OCI-LY7 (cell line): ENCODE measurements around the gene TMEM54. TPM values are rescaled to one million over a fixed set of nuclear protein-coding genes. Genes with fewer than 3 reads are reported as not detected.

ENCODE experiments used
- BruUV-seq: library from RNA; stranded (reverse); fragments of 400-500 nt; replicated peaks from 2 replicates; lab custom pipeline; 2021; lab: Mats Ljungman, UMichigan
- CTCF ChIA-PET: fragments of 300-600 bp; sonication (Branson Sonifier 250); formaldehyde crosslinking; loops from one replicate; lab custom pipeline; 2022; ENCODE audit warnings: antibody characterized with exemption; ENCODE audit not compliant: unreplicated experiment; lab: Charles Lee
- POLR2A ChIA-PET: fragments of 300-600 bp; sonication (Branson Sonifier 250); formaldehyde crosslinking; loops from one replicate; lab custom pipeline; 2022; ENCODE audit warnings: antibody characterized with exemption; lab: Charles Lee
- DNase-seq: peaks from one replicate; pipeline ENCODE4 v3.0.0-alpha.2; 2015; ENCODE audit warnings: low spot score
- H2AFZ ChIP-seq: fragments of 200-600 bp; sonication (generic), shearing (Covaris generic); 2 replicates; pipeline ENCODE4 v1.6.1; 2014; ENCODE audit warnings: mild to moderate bottlenecking, antibody characterized with exemption, low read length, moderate library complexity
- H3K27ac ChIP-seq: fragments of 200-600 bp; sonication (generic); 2 replicates; pipeline ENCODE4 v1.5.1; 2014; ENCODE audit warnings: mixed run types, low read depth, mild to moderate bottlenecking, moderate library complexity, low read length, inconsistent platforms; ENCODE audit not compliant: poor library complexity, severe bottlenecking
- H3K36me3 ChIP-seq: fragments of 200-600 bp; sonication (generic); 2 replicates; pipeline ENCODE4 v1.6.1; 2014; ENCODE audit warnings: mild to moderate bottlenecking, antibody characterized with exemption, low read length, moderate library complexity, mixed read lengths; ENCODE audit not compliant: insufficient read depth
- H3K4me1 ChIP-seq: fragments of 200-600 bp; sonication (generic); 2 replicates; pipeline ENCODE4 v1.5.1; 2014; ENCODE audit warnings: mild to moderate bottlenecking, low read length; ENCODE audit not compliant: insufficient read depth, poor library complexity, severe bottlenecking
- H3K4me2 ChIP-seq: fragments of 200-600 bp; sonication (generic); 2 replicates; pipeline ENCODE4 v1.6.1; 2014; ENCODE audit warnings: mild to moderate bottlenecking, low read length
- H3K4me3 ChIP-seq: fragments of 200-600 bp; sonication (generic); 2 replicates; pipeline ENCODE4 v1.5.1; 2014; ENCODE audit warnings: mild to moderate bottlenecking, low read depth, low read length; ENCODE audit not compliant: poor library complexity, severe bottlenecking
- H3K79me2 ChIP-seq: fragments of 200-600 bp; sonication (generic); 2 replicates; pipeline ENCODE4 v1.6.1; 2016; ENCODE audit warnings: low read depth, mild to moderate bottlenecking, low read length, moderate library complexity, mixed read lengths; ENCODE audit not compliant: insufficient read depth
- H3K9me2 ChIP-seq: fragments of 200-600 bp; sonication (generic); 2 replicates; pipeline ENCODE4 v1.6.1; 2016; ENCODE audit warnings: mild to moderate bottlenecking, low read length, mixed read lengths; ENCODE audit not compliant: insufficient read depth
- H3K9me3 ChIP-seq: fragments of 200-600 bp; sonication (generic); 2 replicates; pipeline ENCODE4 v1.6.1; 2014; ENCODE audit warnings: mild to moderate bottlenecking, mixed run types, low read length, mixed read lengths
- H4K20me1 ChIP-seq: fragments of 200-600 bp; sonication (generic); 2 replicates; pipeline ENCODE4 v1.6.1; 2014; ENCODE audit warnings: mild to moderate bottlenecking, antibody characterized with exemption, low read length, moderate library complexity, mixed read lengths; ENCODE audit not compliant: insufficient read depth
- EZH2phosphoT487 ChIP-seq: fragments of 200-600 bp; sonication (generic); IDR thresholded peaks from 2 replicates; pipeline ENCODE4 v1.6.1; 2018; ENCODE audit warnings: low read depth, borderline replicate concordance, mild to moderate bottlenecking, mixed run types, antibody characterized with exemption, low read length, moderate library complexity, mixed read lengths
- intact Hi-C: fragments of 100-400 bp; cut with micrococcal nuclease; formaldehyde crosslinking; loops from one replicate; pipeline ENCODE4 v1.10.0; 2022; ENCODE audit not compliant: unreplicated experiment
- total RNA-seq, 2 experiments: library from RNA; depleted of rRNA in 1 of 2; stranded (reverse); fragments of >200 nt in 1 of 2; shearing (Covaris generic) in 1 of 2; gene quantifications; 2 replicates each; pipeline ENCODE4 v1.2.3, GENCODE V29; 2014 to 2022
- TF ChIP-seq, protein P1 (sequence below): fragments of 200-600 bp; sonication (generic); conservative IDR thresholded peaks from 2 replicates; pipeline ENCODE4 v1.5.1; 2014; ENCODE audit warnings: mild to moderate bottlenecking, antibody characterized with exemption, low read length, moderate library complexity, mixed read lengths

TMEM54 gene
- total RNA-seq, 2 experiments from 2014 or later = 0.93 to 3.1 TPM

- Histone ChIP-seq H3K9me3 (no peaks in the 10 kb centered on the region), H3K36me3 (no peaks in the 10 kb centered on the region), H3K27ac (no peak overlapping the region), H3K4me2 (peak overlapping the region; percentile 60), H2AFZ (no peak overlapping the region), H3K9me2 (no peaks in the 10 kb centered on the region), H3K4me1 (peaks cover 5% of the 10 kb centered on the region), H3K4me3 (peak overlapping the region; percentile 60), H3K79me2 (no peaks in the 10 kb centered on the region), H4K20me1 (no peaks in the 10 kb centered on the region)
- intact Hi-C loops = no loop called here
- ChIA-PET POLR2A (no interaction called here), CTCF (no interaction called here)
- no peak for TF ChIP-seq EZH2phosphoT487
- TF ChIP-seq, protein P1, sequence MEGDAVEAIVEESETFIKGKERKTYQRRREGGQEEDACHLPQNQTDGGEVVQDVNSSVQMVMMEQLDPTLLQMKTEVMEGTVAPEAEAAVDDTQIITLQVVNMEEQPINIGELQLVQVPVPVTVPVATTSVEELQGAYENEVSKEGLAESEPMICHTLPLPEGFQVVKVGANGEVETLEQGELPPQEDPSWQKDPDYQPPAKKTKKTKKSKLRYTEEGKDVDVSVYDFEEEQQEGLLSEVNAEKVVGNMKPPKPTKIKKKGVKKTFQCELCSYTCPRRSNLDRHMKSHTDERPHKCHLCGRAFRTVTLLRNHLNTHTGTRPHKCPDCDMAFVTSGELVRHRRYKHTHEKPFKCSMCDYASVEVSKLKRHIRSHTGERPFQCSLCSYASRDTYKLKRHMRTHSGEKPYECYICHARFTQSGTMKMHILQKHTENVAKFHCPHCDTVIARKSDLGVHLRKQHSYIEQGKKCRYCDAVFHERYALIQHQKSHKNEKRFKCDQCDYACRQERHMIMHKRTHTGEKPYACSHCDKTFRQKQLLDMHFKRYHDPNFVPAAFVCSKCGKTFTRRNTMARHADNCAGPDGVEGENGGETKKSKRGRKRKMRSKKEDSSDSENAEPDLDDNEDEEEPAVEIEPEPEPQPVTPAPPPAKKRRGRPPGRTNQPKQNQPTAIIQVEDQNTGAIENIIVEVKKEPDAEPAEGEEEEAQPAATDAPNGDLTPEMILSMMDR = no peak
- BruUV-seq = no TSS peak
- no peak for DNase-seq
These were observed 790 bp upstream of the TMEM54 start for GRCh38 chr1:32901823-32902534.

GRCh38 chr1:32900371-32900955 lies 726 bp downstream of the TMEM54 start:
- no peaks in the 10 kb centered on the region for H3K36me3 ChIP-seq
- no TSS peak for BruUV-seq
- H3K79me2 ChIP-seq = no peaks in the 10 kb centered on the region
- H3K9me2 ChIP-seq = no peaks in the 10 kb centered on the region
- no peak overlapping the region for H3K27ac ChIP-seq
- intact Hi-C loops = no loop called here
- TF ChIP-seq, protein P1 = no peak
- TF ChIP-seq EZH2phosphoT487 = no peak
- H3K4me3 ChIP-seq = peak overlapping the region; percentile 60
- ChIA-PET POLR2A (no interaction called here), CTCF (no interaction called here)
- H3K4me2 ChIP-seq = peak overlapping the region; percentile 62
- no peaks in the 10 kb centered on the region for H4K20me1 ChIP-seq
- peaks cover 5% of the 10 kb centered on the region for H3K4me1 ChIP-seq
- H3K9me3 ChIP-seq = no peaks in the 10 kb centered on the region
- 0 out of 2 replicates have a peak overlapping the region, but pooled peaks have one; percentile 20 for H2AFZ ChIP-seq
- DNase-seq = no peak
